PFSK-1 (cell line): ENCODE measurements around the gene AIMP1.

Experiments used
- POLR2AphosphoS5 ChIP-seq: IDR thresholded peaks from 2 replicates; pipeline ENCODE4 v1.6.1; 2012; ENCODE audit warnings: low read depth, mild to moderate bottlenecking, control low read depth, low read length, moderate library complexity
- TAF1 ChIP-seq: IDR thresholded peaks from 2 replicates; pipeline ENCODE4 v1.6.1; 2012; ENCODE audit warnings: low read length, control low read depth, borderline replicate concordance; ENCODE audit not compliant: insufficient read depth
- TF ChIP-seq, protein P1 (sequence below), 2 experiments: IDR thresholded peaks; 2 replicates each; pipeline versions ENCODE4 v1.6.1 to v1.8.0; 2011 to 2012; ENCODE audit warnings: low read depth in 2 of 2, low read length in 2 of 2, control low read depth in 1 of 2, inconsistent platforms in 1 of 2, mild to moderate bottlenecking in 1 of 2, moderate library complexity in 1 of 2; ENCODE audit not compliant: insufficient read depth in 1 of 2

DNA sequence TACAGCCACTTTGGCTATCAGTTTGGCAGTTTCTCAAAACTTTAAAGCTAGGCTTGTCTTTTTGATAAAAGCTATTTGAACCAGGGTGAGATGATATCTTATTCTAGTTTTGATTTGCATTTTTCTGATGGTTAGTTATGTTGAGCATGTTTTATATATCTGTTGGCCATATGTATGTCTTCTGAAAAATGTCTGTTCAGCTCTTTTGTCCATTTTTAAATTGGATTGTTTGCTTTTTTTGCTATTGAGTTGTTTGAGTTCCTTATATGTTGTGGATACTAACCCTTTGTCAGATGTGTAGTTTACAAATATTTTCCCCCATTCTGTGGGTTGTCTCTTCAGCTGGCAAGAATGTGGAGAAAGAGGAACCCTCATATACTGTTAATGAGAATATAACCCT lies 63.8 kb downstream of the AIMP1 start:
- TF ChIP-seq TAF1 (no peak), POLR2AphosphoS5 (no peak)
- TF ChIP-seq, protein P1, sequence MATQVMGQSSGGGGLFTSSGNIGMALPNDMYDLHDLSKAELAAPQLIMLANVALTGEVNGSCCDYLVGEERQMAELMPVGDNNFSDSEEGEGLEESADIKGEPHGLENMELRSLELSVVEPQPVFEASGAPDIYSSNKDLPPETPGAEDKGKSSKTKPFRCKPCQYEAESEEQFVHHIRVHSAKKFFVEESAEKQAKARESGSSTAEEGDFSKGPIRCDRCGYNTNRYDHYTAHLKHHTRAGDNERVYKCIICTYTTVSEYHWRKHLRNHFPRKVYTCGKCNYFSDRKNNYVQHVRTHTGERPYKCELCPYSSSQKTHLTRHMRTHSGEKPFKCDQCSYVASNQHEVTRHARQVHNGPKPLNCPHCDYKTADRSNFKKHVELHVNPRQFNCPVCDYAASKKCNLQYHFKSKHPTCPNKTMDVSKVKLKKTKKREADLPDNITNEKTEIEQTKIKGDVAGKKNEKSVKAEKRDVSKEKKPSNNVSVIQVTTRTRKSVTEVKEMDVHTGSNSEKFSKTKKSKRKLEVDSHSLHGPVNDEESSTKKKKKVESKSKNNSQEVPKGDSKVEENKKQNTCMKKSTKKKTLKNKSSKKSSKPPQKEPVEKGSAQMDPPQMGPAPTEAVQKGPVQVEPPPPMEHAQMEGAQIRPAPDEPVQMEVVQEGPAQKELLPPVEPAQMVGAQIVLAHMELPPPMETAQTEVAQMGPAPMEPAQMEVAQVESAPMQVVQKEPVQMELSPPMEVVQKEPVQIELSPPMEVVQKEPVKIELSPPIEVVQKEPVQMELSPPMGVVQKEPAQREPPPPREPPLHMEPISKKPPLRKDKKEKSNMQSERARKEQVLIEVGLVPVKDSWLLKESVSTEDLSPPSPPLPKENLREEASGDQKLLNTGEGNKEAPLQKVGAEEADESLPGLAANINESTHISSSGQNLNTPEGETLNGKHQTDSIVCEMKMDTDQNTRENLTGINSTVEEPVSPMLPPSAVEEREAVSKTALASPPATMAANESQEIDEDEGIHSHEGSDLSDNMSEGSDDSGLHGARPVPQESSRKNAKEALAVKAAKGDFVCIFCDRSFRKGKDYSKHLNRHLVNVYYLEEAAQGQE (IDR thresholded peaks at IDR 0.05; ENCODE audit: insufficient read depth in 1 of 2, low read depth in 2 of 2, low read length in 2 of 2), result no peak
